HG03139 (cell line): ENCODE results near the gene UCN2.

Experiments used
- ATAC-seq: cut with Tn5 transposase; IDR thresholded peaks from one replicate; pipeline ENCODE4 v1.9.1; 2021; ENCODE audit not compliant: unreplicated experiment

The UCN2 gene

GRCh38 chr3:48591886-48592518 lies 28.4 kb upstream of the UCN2 start:
- ATAC-seq, result no peak

GRCh38 chr3:48591436-48591835 lies 27.9 kb upstream of the UCN2 start:
- ATAC-seq, result no peak

GRCh38 chr3:48588230-48588629 lies 24.6 kb upstream of the UCN2 start:
- no peak for ATAC-seq

- ATAC-seq, result no peak
Observed at GRCh38 chr3:48587686-48588085, 24.1 kb upstream of the UCN2 start.

DNA sequence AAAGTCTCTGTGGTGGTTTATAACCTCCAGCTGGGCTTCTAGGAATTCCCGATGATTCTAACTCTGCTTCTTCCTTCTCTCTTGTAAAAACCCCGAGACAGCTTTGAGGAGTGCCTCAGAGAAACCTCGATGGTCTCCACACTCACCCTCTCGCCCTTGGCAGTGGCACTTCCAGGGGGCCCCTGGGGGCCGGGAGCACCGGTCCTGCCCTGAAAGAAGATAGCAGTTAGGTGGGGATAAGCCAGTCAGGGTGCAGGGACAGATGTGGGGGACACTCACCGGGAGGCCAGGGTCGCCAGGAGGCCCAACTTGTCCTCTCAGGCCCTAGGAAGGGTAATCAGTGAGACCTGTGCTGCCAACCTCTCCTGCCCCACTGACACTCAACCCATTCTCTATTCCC lies 21.8 kb upstream of the UCN2 start:
- no peak for ATAC-seq

DNA sequence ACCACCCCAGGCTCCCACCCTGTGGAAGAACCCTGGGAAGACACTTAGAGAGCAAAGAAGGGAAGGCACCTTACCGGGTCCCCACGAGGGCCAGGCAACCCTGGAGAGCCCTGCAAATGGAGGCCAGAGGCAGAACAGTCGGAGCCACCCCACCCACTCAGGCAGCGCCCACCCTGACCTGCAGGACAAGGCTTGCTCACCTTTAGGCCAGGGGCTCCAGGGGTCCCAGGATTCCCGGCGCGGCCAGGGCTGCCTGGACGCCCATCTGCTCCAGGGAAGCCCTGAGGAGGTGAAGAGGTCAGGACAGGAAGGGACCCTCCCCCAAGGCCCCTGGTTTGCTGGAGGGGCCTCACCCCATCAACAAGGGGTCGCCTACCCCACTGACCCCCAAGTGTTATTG lies 21.3 kb upstream of the UCN2 start:
- no peak for ATAC-seq

DNA sequence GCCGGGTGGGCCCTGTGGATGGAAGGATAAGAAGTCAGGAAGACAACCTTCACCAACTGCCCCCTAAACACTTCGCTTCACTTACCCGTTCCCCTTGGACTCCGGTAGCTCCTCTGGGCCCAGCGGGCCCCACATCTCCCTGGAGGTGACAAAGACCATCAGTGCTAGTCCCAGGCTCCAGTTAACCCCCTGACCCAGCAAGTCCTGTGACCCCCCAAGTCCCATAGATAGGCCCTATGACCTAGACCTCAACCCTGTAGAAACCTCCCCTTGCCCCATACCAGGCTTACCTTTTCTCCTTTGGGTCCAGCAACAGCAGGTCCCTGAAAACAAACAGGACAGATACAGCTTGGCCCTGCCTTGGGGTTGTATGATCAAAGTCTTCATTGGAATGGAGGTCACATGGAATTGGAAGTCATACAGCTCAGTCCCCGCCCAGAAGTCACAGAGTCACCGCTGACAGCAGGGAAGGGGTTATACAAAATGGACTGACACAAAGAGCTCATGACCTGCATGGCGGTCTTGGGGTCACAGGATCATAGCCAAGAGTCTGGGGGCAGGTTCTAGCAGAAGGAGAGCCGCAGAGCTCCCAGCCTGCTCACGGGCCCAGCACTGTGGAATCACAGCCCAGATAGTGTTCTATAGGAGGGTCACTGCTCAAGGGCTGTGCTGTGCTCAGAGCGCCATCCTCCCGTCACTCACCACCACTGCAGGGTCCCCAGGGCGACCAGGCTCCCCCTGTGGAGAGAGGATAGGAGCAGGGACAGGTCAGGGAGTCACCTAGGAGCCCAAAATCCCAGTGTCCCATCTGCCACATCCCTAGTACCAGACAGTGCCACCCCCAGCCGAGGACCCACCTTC lies 18.3 kb upstream of the UCN2 start:
- no peak for ATAC-seq

GRCh38 chr3:48576647-48577046 lies 13.1 kb upstream of the UCN2 start:
- ATAC-seq, result no peak

GRCh38 chr3:48575366-48575765 lies 11.8 kb upstream of the UCN2 start:
- ATAC-seq, result no peak

DNA sequence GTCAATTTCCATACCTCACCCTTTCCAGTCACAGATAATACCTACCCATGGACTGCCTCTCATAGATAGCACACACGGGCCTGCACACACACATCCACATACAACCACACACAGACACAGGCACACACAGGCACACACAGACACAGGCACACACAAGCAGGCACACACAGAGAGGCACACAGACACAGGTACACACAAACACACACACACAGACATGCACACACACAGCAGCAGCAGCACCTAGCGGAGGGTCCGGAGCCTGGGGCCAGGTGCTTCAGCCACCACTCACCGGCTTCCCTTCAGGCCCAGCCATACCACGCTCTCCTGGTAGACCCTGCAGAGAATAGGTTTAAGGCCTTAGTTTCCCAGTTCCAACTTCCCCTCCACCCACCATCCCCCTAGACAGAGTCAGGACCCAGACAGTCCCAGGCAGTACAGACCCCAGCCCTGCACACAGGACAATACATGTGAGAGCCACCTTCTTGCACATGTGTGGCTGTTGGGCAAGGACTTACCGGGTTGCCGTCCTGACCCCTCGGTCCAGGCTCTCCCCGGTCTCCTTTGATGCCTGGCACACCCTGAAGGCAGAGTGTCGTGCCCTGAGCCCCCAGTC lies 10.5 kb upstream of the UCN2 start:
- ATAC-seq, result no peak

GRCh38 chr3:48572517-48572916 lies 8.9 kb upstream of the UCN2 start:
- no peak for ATAC-seq

DNA sequence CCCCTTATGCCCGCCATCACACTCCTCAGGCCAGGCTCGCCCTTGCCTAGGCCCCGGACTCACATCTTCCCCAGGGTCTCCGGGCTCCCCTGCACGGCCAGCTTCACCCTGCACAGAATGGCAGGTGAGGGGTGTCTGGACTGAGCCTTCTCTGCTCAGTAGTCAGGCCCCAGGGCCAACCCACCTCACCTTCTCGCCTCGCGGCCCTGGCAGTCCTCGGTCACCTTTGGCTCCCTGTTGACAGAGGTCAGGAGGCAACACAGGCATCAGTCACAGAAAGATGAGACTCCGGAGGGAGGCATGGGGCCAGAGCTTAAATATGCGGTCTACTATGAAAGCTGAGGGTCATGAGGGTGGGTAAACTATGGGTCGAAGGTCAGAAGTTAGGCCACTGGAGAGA lies 8.4 kb upstream of the UCN2 start:
- ATAC-seq, result no peak

- no peak for ATAC-seq
Observed at GRCh38 chr3:48569808-48570450, 6.3 kb upstream of the UCN2 start.

DNA sequence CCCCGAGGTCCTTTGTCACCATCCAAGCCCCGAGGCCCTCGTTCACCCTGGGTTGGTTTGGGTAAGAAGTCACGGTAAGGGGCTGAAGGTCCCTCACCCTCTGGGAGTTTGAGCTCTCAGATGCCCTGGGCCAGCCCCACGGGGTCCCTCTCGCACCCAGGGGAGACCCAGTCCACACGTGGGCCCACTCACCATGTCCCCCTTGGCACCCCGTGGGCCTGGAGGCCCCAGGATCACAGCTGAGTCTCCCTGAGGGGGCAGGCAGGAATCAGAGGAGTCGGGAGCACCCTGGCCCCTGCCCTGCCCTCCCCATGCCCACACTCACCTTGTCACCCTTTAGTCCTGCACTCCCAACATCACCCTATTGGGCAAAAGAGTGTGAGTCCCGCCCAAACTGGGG lies 5.8 kb upstream of the UCN2 start:
- ATAC-seq, result no peak

DNA sequence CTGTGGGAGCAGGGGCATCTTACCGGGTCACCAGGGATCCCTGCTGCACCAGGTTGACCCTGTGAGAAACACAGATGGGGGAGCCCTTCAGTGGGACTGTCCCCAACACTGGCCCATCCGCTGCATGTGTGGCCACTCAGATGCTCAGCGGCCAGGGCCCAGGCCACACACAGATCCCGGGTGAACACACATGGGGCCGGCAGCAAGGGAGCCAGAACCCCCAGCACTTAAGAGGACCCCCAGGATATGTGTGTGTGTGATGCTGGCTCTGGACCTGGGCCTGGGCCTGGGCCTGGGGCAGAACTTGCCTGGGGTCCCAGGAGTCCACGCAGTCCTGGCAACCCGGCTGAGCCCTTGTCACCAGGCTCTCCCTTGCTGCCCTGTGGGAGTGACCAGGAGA lies 4.9 kb upstream of the UCN2 start:
- no peak for ATAC-seq

- ATAC-seq, result no peak
Observed at GRCh38 chr3:48567500-48567899, 3.9 kb upstream of the UCN2 start.

DNA sequence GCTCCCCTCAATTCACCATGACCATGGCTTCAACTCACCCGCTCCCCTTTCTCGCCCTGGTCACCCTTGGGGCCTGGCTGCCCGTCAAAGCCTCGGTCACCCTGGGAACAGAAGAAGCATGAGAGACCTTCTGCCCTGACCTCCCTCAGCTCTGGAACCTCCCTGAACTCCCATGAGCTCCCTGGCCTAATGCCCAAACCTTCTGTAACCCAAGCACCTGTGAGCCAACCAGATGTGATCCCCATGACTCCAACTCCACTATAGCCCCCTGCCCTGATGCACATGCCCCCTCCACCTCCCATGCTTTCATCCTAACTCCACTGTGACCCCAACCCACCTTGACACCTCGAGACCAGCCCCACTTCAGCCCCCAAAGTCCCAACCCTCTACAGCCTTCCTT lies 3.5 kb upstream of the UCN2 start:
- no peak for ATAC-seq

DNA sequence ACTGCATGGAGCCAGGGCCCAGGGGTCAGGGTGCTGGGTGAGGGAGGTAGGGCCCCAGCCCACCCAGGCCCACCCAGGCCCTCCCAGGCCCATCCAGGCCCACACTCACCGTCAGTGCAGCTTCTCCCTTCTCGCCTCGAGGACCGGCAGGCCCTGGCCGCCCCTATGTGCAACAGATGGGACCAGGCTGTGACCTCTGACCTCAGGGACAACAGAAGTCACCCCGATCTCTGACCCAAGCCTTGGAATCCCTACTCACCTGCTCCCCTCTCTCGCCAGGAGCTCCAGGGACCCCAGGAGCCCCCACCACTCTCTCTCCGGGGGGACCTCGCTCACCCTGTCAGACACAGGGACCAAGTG lies 2.8 kb upstream of the UCN2 start:
- ATAC-seq, result no peak

- no peak for ATAC-seq
Observed at GRCh38 chr3:48565591-48566400, 2.2 kb upstream of the UCN2 start.

GRCh38 chr3:48565186-48565585 lies 1.6 kb upstream of the UCN2 start:
- ATAC-seq, result no peak

- no peak for ATAC-seq
Observed at GRCh38 chr3:48564667-48565066, 1.1 kb upstream of the UCN2 start.
